ENCODE results near the gene LGALS12.
A peak's percentile ranks its signal among the peaks of the same experiment; 100 is the strongest.
"Not testable (repeated sequence)": the region's sequence is repeated elsewhere in the genome, so short reads cannot be mapped to it uniquely, and the experiment has no call there.

LGALS12 gene

DNA sequence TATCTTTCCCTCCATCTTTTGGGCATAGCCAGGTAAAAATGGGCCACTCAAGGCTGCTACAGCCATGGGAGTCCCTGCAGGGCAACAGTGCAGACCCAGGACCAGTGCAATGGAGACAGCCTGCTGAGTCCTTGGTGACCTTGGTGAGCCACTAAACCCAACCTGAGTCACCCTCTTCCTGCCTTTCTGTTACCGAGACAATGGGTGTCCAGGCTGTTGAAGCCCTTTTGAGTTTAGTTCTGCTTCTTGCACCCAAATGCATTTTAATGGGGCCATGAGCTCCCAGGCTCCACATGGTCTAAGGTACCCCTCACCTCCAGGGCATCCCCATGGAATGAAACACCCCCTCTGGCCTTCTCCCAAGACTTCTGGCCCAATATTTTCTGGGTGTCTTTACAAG lies 29.9 kb downstream of the LGALS12 start:
- Histone ChIP-seq H3K9me3 (ENCODE audit: insufficient read depth, low read length) (no peaks in the 10 kb centered on the region), H3K9ac (ENCODE audit: low read length) (no peak overlapping the region), H3K4me1 (ENCODE audit: low read length) (peaks cover 26% of the 10 kb centered on the region), H2AFZ (ENCODE audit: low read depth, low read length) (no peak overlapping the region), H3K4me2 (ENCODE audit: low read length) (no peak overlapping the region), H3K27ac (ENCODE audit: low read length) (no peak overlapping the region), H3K79me2 (ENCODE audit: low read length) (no peaks in the 10 kb centered on the region), H3K36me3 (replicated peaks; ENCODE audit: low read depth, low read length) (no peaks in the 10 kb centered on the region), H3K27me3 (ENCODE audit: low read depth, low read length) (peaks cover 24% of the 10 kb centered on the region), H4K20me1 (ENCODE audit: insufficient read depth, low read length) (no peaks in the 10 kb centered on the region), H3K4me3 (ENCODE audit: low read length) (no peak overlapping the region)
- TF ChIP-seq EZH2phosphoT487 (IDR thresholded peaks at IDR 0.05; ENCODE audit: low read depth), result no peak
- TF ChIP-seq, protein P1, sequence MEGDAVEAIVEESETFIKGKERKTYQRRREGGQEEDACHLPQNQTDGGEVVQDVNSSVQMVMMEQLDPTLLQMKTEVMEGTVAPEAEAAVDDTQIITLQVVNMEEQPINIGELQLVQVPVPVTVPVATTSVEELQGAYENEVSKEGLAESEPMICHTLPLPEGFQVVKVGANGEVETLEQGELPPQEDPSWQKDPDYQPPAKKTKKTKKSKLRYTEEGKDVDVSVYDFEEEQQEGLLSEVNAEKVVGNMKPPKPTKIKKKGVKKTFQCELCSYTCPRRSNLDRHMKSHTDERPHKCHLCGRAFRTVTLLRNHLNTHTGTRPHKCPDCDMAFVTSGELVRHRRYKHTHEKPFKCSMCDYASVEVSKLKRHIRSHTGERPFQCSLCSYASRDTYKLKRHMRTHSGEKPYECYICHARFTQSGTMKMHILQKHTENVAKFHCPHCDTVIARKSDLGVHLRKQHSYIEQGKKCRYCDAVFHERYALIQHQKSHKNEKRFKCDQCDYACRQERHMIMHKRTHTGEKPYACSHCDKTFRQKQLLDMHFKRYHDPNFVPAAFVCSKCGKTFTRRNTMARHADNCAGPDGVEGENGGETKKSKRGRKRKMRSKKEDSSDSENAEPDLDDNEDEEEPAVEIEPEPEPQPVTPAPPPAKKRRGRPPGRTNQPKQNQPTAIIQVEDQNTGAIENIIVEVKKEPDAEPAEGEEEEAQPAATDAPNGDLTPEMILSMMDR (IDR thresholded peaks at IDR 0.05; ENCODE audit: low read depth, low read length), result no peak

- TF ChIP-seq, protein P1 (IDR thresholded peaks at IDR 0.05; ENCODE audit: low read depth, low read length), result no peak
- Histone ChIP-seq H3K9me3 (ENCODE audit: insufficient read depth, low read length) (no peaks in the 10 kb centered on the region), H2AFZ (ENCODE audit: low read depth, low read length) (peak within 1 kb of the TSS; percentile 82), H3K27me3 (ENCODE audit: low read depth, low read length) (peaks cover 26% of the 10 kb centered on the region), H3K4me3 (ENCODE audit: low read length) (peak within 1 kb of the TSS; percentile 49), H3K79me2 (ENCODE audit: low read length) (no peaks in the 10 kb centered on the region), H3K4me2 (ENCODE audit: low read length) (peak within 1 kb of the TSS; percentile 77), H3K9ac (ENCODE audit: low read length) (peak within 1 kb of the TSS; percentile 12; the same call in 1 of the 2 replicates), H3K4me1 (ENCODE audit: low read length) (peaks cover 18% of the 10 kb centered on the region), H4K20me1 (ENCODE audit: insufficient read depth, low read length) (no peaks in the 10 kb centered on the region), H3K27ac (ENCODE audit: low read length) (no peak within 1 kb of the TSS), H3K36me3 (replicated peaks; ENCODE audit: low read depth, low read length) (no peaks in the 10 kb centered on the region)
These were observed 30.9 kb downstream of the LGALS12 start, which contains the start of gene PLAAT4 for GRCh38 chr11:63536669-63537292. Gene PLAAT4, plus strand, starts transcription at chr11:63536808. Its CDS starts 61 bp downstream, at chr11:63536869.

- peak overlapping the region; percentile 12; the same call in 1 of the 2 replicates for H3K9ac ChIP-seq (ENCODE audit: low read length)
- TF ChIP-seq, protein P1 (IDR thresholded peaks at IDR 0.05; ENCODE audit: low read depth, low read length), result no peak
- TF ChIP-seq EZH2phosphoT487 (IDR thresholded peaks at IDR 0.05; ENCODE audit: low read depth), result no peak
These were observed 31.6 kb downstream of the LGALS12 start for GRCh38 chr11:63537293-63538101.

DNA sequence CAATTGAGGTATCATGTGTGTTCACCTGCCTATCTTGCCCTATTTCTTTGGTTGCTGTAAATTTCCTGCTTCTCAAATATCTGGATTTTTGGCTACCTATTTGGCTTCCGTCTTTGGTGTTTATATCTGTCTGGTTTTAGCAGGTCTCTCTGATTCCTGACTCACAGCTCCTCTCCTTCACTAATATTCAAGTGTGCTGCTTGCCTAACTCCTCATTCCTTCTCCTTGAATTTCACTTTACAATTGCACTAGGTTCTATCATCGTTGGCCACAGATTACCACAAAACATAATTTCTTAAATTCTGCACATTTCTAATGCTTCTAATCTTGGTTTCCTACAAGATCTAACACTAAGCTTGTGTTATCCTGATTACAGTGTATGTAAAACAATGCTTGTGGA lies 36.6 kb downstream of the LGALS12 start:
- not testable (repeated sequence) for H3K4me2 ChIP-seq (ENCODE audit: low read length); H3K79me2 ChIP-seq (ENCODE audit: low read length); H3K9me3 ChIP-seq (ENCODE audit: insufficient read depth, low read length); H3K4me3 ChIP-seq (ENCODE audit: low read length); H3K36me3 ChIP-seq (replicated peaks; ENCODE audit: low read depth, low read length); H4K20me1 ChIP-seq (ENCODE audit: insufficient read depth, low read length); H3K4me1 ChIP-seq (ENCODE audit: low read length); H2AFZ ChIP-seq (ENCODE audit: low read depth, low read length); H3K9ac ChIP-seq (ENCODE audit: low read length); H3K27ac ChIP-seq (ENCODE audit: low read length)
- H3K27me3 ChIP-seq (ENCODE audit: low read depth, low read length), result peaks cover 10% of the 10 kb centered on the region

More at GRCh38 chr11:63537293-63538101, 31.6 kb downstream of the LGALS12 start:
- Histone ChIP-seq H3K4me1 (ENCODE audit: low read length) (peaks cover 16% of the 10 kb centered on the region), H3K79me2 (ENCODE audit: low read length) (no peaks in the 10 kb centered on the region), H4K20me1 (ENCODE audit: insufficient read depth, low read length) (no peaks in the 10 kb centered on the region), H3K27ac (ENCODE audit: low read length) (no peak overlapping the region), H3K27me3 (ENCODE audit: low read depth, low read length) (peaks cover 25% of the 10 kb centered on the region), H3K4me2 (ENCODE audit: low read length) (peak overlapping the region; percentile 77), H3K9me3 (ENCODE audit: insufficient read depth, low read length) (no peaks in the 10 kb centered on the region), H3K4me3 (ENCODE audit: low read length) (peak overlapping the region; percentile 49), H2AFZ (ENCODE audit: low read depth, low read length) (peak overlapping the region; percentile 5; the same call in 1 of the 2 replicates), H3K36me3 (replicated peaks; ENCODE audit: low read depth, low read length) (no peaks in the 10 kb centered on the region)

Data from OCI-LY3 (cell line).